Mesothelial cell of epicardium (in vitro differentiated cells): ENCODE data around the gene FNIP1. TPM values are rescaled to one million over a fixed set of nuclear protein-coding genes. Genes with fewer than 3 reads are reported as not detected.
A peak's percentile ranks its signal among the peaks of the same experiment; 100 is the strongest.

Experiments
- DNase-seq, 2 experiments: peaks; one replicate each; pipeline ENCODE4 v3.0.0; 2021; ENCODE audit warnings: low spot score in 2 of 2; ENCODE audit not compliant: unreplicated experiment in 2 of 2
- H3K27ac Mint-ChIP-seq: 2 replicates; pipeline ENCODE4 v1.8.0; 2021; ENCODE audit warnings: mixed read lengths
- H3K27me3 Mint-ChIP-seq: 2 replicates; pipeline ENCODE4 v1.8.0; 2021; ENCODE audit warnings: low read depth, mixed read lengths
- H3K36me3 Mint-ChIP-seq: 2 replicates; pipeline ENCODE4 v1.8.0; 2021; ENCODE audit warnings: mixed read lengths
- H3K4me1 Mint-ChIP-seq: 2 replicates; pipeline ENCODE4 v1.8.0; 2021; ENCODE audit warnings: mixed read lengths
- H3K4me3 Mint-ChIP-seq: 2 replicates; pipeline ENCODE4 v1.8.0; 2021; ENCODE audit warnings: mild to moderate bottlenecking, moderate library complexity, mixed read lengths
- H3K9me3 Mint-ChIP-seq: 2 replicates; pipeline ENCODE4 v1.8.0; 2021; ENCODE audit warnings: mixed read lengths
- CTCF ChIP-seq: fragments of 200-600 bp; sonication (generic); IDR thresholded peaks from one replicate; pipeline ENCODE4 v1.5.0; 2021; ENCODE audit warnings: antibody characterized with exemption; ENCODE audit not compliant: unreplicated experiment
- total RNA-seq: library from RNA; stranded (reverse); gene quantifications from 3 replicates; pipeline ENCODE4 v1.2.1, GENCODE V29; 2021

Gene FNIP1
- total RNA-seq, 1 donor from 2014 or later: 35.1 TPM

GRCh38 chr5:131758520-131758900 is 38.3 kb downstream of the FNIP1 start:
- H3K36me3 Mint-ChIP-seq: peaks cover 19% of the 10 kb centered on the region
- no peak overlapping the region for H3K27ac Mint-ChIP-seq
- H3K4me1 Mint-ChIP-seq: peaks cover 6% of the 10 kb centered on the region
- no peak for TF ChIP-seq CTCF
- H3K4me3 Mint-ChIP-seq: no peak overlapping the region
- H3K9me3 Mint-ChIP-seq: peaks cover 26% of the 10 kb centered on the region
- no peak for DNase-seq
- H3K27me3 Mint-ChIP-seq: no peaks in the 10 kb centered on the region

- Mint-ChIP-seq H3K36me3 (peaks cover 16% of the 10 kb centered on the region), H3K4me1 (peaks cover 6% of the 10 kb centered on the region), H3K27me3 (no peaks in the 10 kb centered on the region), H3K9me3 (peaks cover 23% of the 10 kb centered on the region), H3K4me3 (no peak overlapping the region), H3K27ac (no peak overlapping the region)
- no peak for DNase-seq
- no peak for TF ChIP-seq CTCF
These were observed 38.8 kb downstream of the FNIP1 start for GRCh38 chr5:131757830-131758519.

- peaks cover 15% of the 10 kb centered on the region for H3K9me3 Mint-ChIP-seq
These were observed 39.9 kb downstream of the FNIP1 start for GRCh38 chr5:131756942-131757341.

GRCh38 chr5:131754363-131754762 is 42.5 kb downstream of the FNIP1 start:
- Mint-ChIP-seq H3K36me3 (peaks cover 11% of the 10 kb centered on the region), H3K27me3 (no peaks in the 10 kb centered on the region), H3K4me3 (no peak overlapping the region), H3K9me3 (peaks cover 18% of the 10 kb centered on the region), H3K27ac (peak overlapping the region; percentile 10), H3K4me1 (peaks cover 6% of the 10 kb centered on the region)
- DNase-seq: no peak
- TF ChIP-seq CTCF: no peak

More at GRCh38 chr5:131756942-131757341, 39.9 kb downstream of the FNIP1 start:
- TF ChIP-seq CTCF: no peak
- H3K27me3 Mint-ChIP-seq: no peaks in the 10 kb centered on the region
- no peak for DNase-seq
- peaks cover 10% of the 10 kb centered on the region for H3K36me3 Mint-ChIP-seq
- no peak overlapping the region for H3K27ac Mint-ChIP-seq
- peaks cover 6% of the 10 kb centered on the region for H3K4me1 Mint-ChIP-seq
- H3K4me3 Mint-ChIP-seq: no peak overlapping the region

- Mint-ChIP-seq H3K36me3 (peaks cover 17% of the 10 kb centered on the region), H3K4me3 (no peak overlapping the region), H3K27me3 (no peaks in the 10 kb centered on the region), H3K27ac (no peak overlapping the region), H3K4me1 (peaks cover 3% of the 10 kb centered on the region), H3K9me3 (peaks cover 14% of the 10 kb centered on the region)
- TF ChIP-seq CTCF: no peak
- no peak for DNase-seq
These were observed 45.3 kb downstream of the FNIP1 start for GRCh38 chr5:131751506-131751905.
